Thyroid gland (tissue), 4 donors: ENCODE data around the gene ALAS2.

Experiments used
- CTCF ChIP-seq, 6 experiments: fragments of 200-600 bp in 3 of 6; fragments of 450-650 bp in 3 of 6; sonication (generic) in 3 of 6; IDR thresholded peaks; one replicate each; pipeline ENCODE4 v1.5.1; 2016 to 2019; ENCODE audit warnings: antibody characterized with exemption in 6 of 6, mild to moderate bottlenecking in 2 of 6, inconsistent platforms in 1 of 6, moderate library complexity in 1 of 6
- POLR2A ChIP-seq, 2 donors: fragments of 450-650 bp; IDR thresholded peaks; one replicate each; pipeline ENCODE4 v1.6.1; 2017; ENCODE audit warnings: antibody characterized with exemption in 2 of 2, mild to moderate bottlenecking in 2 of 2, moderate library complexity in 1 of 2

- TF ChIP-seq POLR2A (IDR thresholded peaks at IDR 0.05): no peak
- no peak for TF ChIP-seq CTCF (IDR thresholded peaks at IDR 0.05)
Measured at GRCh38 chrX:55026840-55027239, 3.9 kb downstream of the ALAS2 start.
